Kidney (tissue), 14 donors: ENCODE measurements around the gene CCM2L. TPM values are rescaled to one million over a fixed set of nuclear protein-coding genes. Genes with fewer than 3 reads are reported as not detected.

ENCODE experiments used
- DNase-seq, 5 donors: peaks; one replicate each; pipeline ENCODE4 v3.0.0-alpha.2; 2013 to 2020
- FAIRE-seq: peaks from 2 replicates; lab custom pipeline; 2012; peaks lifted over from hg19 to GRCh38; lab: Jason Lieb, UNC
- H3K27ac ChIP-seq, 2 donors: one replicate each; pipeline ENCODE4 v1.7.0; 2013; ENCODE audit warnings: low read depth in 2 of 2, low read length in 2 of 2, inconsistent platforms in 1 of 2
- H3K27me3 ChIP-seq: one replicate; pipeline ENCODE4 v1.7.1; 2013; ENCODE audit warnings: low read length, inconsistent platforms; ENCODE audit not compliant: control insufficient read depth, insufficient read depth
- H3K36me3 ChIP-seq, 3 donors: one replicate each; pipeline versions ENCODE4 v1.7.0 to v1.7.1; 2013; ENCODE audit warnings: low read length in 3 of 3, control low read depth in 1 of 3, inconsistent platforms in 1 of 3; ENCODE audit not compliant: insufficient read depth in 3 of 3, control insufficient read depth in 2 of 3
- H3K4me1 ChIP-seq, 3 donors: one replicate each; pipeline versions ENCODE4 v1.7.0 to v1.7.1; 2013; ENCODE audit warnings: low read length in 3 of 3, inconsistent platforms in 1 of 3, low read depth in 1 of 3; ENCODE audit not compliant: control insufficient read depth in 2 of 3, insufficient read depth in 2 of 3
- H3K4me3 ChIP-seq, 3 donors: one replicate each; pipeline versions ENCODE4 v1.7.0 to v1.8.1; 2013; ENCODE audit warnings: low read length in 3 of 3, control low read depth in 1 of 3, inconsistent platforms in 1 of 3
- H3K9ac ChIP-seq, 3 donors: one replicate each; pipeline versions ENCODE4 v1.7.0 to v1.7.1; 2013; ENCODE audit warnings: low read length in 3 of 3, control low read depth in 1 of 3, inconsistent platforms in 1 of 3
- H3K9me3 ChIP-seq, 3 donors: one replicate each; pipeline versions ENCODE4 v1.7.0 to v1.7.1; 2013; ENCODE audit warnings: low read length in 3 of 3, control low read depth in 1 of 3, inconsistent platforms in 1 of 3; ENCODE audit not compliant: control insufficient read depth in 2 of 3, insufficient read depth in 1 of 3
- intact Hi-C: fragments of 100-400 bp; cut with DNase I; formaldehyde crosslinking; loops from one replicate; pipeline ENCODE4 v1.11.1; 2022
- polyA plus RNA-seq: library from polyadenylated mRNA; stranded (reverse); fragments of 350-450 nt; fragmentation: Illumina TruSeq; extraction: RNeasy Lipid Tissue Mini Kit (QIAGEN cat#74804); gene quantifications from one replicate; pipeline ENCODE4 v1.2.3, GENCODE V29; 2014; ENCODE audit warnings: low read depth, low replicate concordance; ENCODE audit not compliant: insufficient read depth
- total RNA-seq: library from RNA; stranded (reverse); fragmentation: NEBNext Ultra II Directional; extraction: Animal tissue kit (Norgen Biotek cat#: 25700); gene quantifications from one replicate; pipeline ENCODE4 v1.2.1, GENCODE V29; 2021
- TF ChIP-seq, protein P1 (sequence below): IDR thresholded peaks from 3 replicates; pipeline ENCODE4 v1.5.1; 2012; ENCODE audit warnings: mild to moderate bottlenecking, moderate library complexity, borderline replicate concordance; ENCODE audit not compliant: insufficient read depth; ENCODE audit errors: extremely low read depth
- donor health status: control.
- donor health status: control.
- donor health status: control.
- donor health status: control.
- donor health status: control.
- donor health status: DM: yes; HTN: yes; CAD: no.
- donor health status: Normal renal cell carcinoma (clear cell type).

The CCM2L gene
- total and polyA plus RNA-seq, 2 donors from 2014 or later: 9.9 to 13.8 TPM

DNA sequence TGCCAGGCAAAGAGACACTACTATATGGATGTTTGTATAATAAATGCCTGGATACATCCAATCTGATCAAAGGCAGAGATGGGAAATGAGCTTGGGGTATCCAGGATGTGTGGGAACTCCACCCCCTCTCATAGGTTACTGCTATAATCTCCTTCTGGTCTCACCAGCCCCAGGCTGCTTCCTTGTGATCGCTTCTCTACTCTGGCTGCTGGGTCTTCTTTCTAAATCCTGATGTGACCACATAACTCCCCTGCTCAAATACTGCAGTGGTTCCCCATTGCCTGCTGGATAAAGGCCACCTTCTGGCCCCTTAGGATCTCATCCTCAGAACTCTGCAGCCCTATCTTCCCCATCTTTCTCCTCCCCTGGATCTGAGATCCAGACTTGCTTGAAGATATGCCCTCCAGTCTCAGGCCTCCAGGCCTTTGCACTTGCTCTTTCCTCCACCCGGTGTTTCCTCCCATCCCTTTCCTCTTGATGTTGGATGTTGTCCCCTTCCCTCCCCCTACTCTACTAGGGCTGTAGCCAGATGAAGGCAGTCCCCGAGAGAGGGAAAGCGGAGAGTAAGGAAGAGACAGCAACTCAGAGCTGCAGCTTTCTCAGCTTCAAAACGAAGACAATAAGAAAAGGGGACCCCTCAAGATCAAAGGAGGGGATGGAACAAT lies 43.1 kb upstream of the CCM2L start:
- Histone ChIP-seq H3K4me3 (no peak overlapping the region), H3K27ac (no peak overlapping the region), H3K27me3 (no peaks in the 10 kb centered on the region), H3K4me1 (peaks cover 0 to 2% (median 0%) of the 10 kb centered on the region in 3 donors), H3K36me3 (no peaks in the 10 kb centered on the region), H3K9ac (no peak overlapping the region), H3K9me3 (no peaks in the 10 kb centered on the region)
- TF ChIP-seq, protein P1, sequence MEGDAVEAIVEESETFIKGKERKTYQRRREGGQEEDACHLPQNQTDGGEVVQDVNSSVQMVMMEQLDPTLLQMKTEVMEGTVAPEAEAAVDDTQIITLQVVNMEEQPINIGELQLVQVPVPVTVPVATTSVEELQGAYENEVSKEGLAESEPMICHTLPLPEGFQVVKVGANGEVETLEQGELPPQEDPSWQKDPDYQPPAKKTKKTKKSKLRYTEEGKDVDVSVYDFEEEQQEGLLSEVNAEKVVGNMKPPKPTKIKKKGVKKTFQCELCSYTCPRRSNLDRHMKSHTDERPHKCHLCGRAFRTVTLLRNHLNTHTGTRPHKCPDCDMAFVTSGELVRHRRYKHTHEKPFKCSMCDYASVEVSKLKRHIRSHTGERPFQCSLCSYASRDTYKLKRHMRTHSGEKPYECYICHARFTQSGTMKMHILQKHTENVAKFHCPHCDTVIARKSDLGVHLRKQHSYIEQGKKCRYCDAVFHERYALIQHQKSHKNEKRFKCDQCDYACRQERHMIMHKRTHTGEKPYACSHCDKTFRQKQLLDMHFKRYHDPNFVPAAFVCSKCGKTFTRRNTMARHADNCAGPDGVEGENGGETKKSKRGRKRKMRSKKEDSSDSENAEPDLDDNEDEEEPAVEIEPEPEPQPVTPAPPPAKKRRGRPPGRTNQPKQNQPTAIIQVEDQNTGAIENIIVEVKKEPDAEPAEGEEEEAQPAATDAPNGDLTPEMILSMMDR: no peak
- DNase-seq (no peak), FAIRE-seq (no peak)
- intact Hi-C loops: no loop called here

DNA sequence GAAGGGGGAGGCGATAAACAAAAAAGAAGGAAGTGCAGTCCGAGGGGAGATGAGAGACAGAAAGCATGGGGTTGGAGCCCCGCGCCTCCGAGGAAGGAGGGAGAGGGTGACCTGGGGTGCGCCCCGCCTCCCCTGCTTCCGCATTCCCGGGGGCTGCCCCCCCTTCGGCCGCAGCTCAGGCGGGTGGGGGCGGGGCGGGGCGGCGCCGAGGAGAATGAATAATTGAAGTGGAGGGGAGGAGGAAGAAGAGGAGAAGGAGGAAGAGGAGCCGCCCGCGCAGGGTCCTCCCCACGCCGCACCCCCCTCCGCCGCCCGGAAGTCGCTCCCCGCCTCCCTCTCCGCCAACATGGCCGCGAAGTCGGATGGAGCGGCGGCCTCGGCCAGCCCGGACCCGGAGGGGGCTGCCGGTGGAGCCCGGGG lies 42.4 kb upstream of the CCM2L start, which contains the start of gene XKR7:
Gene XKR7 (plus strand): TSS at position 322 of the 420 bp plus-strand sequence. CDS start 25 bp downstream, at position 347.
- H3K4me3 ChIP-seq: peak within 1 kb of the TSS in 1 of 3 donors; percentile 56
- H3K27ac ChIP-seq: no peak within 1 kb of the TSS
- TF ChIP-seq, protein P1: no peak
- H3K27me3 ChIP-seq: no peaks in the 10 kb centered on the region
- intact Hi-C loops: no loop called here
- no peaks in the 10 kb centered on the region for H3K36me3 ChIP-seq
- H3K9me3 ChIP-seq: no peaks in the 10 kb centered on the region
- no peak for FAIRE-seq
- peak in 2 of 5 donors; percentile 20 to 68 for DNase-seq
- H3K4me1 ChIP-seq: peaks cover 0 to 2% (median 0%) of the 10 kb centered on the region in 3 donors
- no peak within 1 kb of the TSS for H3K9ac ChIP-seq

DNA sequence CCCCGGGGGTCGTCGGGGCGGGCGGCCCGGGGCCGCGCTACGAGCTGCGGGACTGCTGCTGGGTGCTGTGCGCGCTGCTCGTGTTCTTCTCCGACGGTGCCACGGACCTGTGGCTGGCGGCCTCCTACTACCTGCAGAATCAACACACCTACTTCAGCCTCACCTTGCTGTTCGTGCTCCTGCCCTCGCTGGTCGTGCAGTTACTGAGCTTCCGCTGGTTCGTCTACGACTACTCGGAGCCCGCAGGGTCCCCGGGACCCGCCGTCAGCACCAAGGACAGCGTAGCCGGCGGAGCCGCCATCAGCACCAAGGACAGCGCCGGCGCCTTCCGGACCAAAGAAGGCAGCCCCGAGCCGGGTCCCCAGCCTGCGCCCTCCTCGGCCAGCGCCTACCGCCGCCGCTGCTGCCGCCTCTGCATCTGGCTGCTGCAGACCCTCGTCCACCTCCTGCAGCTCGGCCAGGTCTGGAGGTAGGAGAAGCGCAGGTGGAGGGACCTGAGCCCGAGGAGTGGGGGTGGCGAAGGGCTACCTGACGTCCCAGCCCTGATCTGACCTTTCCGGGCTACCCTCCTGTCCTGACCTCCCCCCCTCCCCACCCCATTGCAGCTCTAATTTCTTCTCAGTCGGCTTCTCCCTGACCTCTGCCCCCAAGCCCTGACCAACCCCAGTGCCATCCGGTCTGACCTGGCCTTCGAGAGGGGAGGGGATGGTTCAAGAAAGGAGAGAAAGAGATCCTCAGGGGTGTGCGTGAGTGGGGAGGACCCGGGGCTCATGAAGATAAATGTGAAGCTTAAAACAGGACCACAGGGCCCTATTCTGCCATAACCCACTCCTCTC lies 41.7 kb upstream of the CCM2L start:
- TF ChIP-seq, protein P1: no peak
- intact Hi-C loops: no loop called here
- Histone ChIP-seq H3K4me1 (peaks cover 0 to 2% (median 0%) of the 10 kb centered on the region in 3 donors), H3K9me3 (no peaks in the 10 kb centered on the region), H3K27me3 (no peaks in the 10 kb centered on the region), H3K27ac (no peak overlapping the region), H3K4me3 (peak overlapping the region in 1 of 3 donors; percentile 56), H3K36me3 (no peaks in the 10 kb centered on the region), H3K9ac (no peak overlapping the region)
- DNase-seq (peak; percentile 92 to 94 (median 94)), FAIRE-seq (no peak)
